NK-92 (cell line): ENCODE data around the gene HOXA1.

ENCODE experiments used
- DNase-seq: peaks from one replicate; lab custom pipeline; 2025; ENCODE audit not compliant: unreplicated experiment; lab: John Stamatoyannopoulos, UW

The HOXA1 gene

GRCh38 chr7:27094304-27095049 lies 1.3 kb downstream of the HOXA1 start:
- DNase-seq, result no peak

GRCh38 chr7:27093184-27093895 lies 2.5 kb downstream of the HOXA1 start:
- no peak for DNase-seq

GRCh38 chr7:27092819-27093110 lies 3.0 kb downstream of the HOXA1 start:
- no peak for DNase-seq

- no peak for DNase-seq
Measured at GRCh38 chr7:27091941-27092818, 3.6 kb downstream of the HOXA1 start.

- DNase-seq, result no peak
Measured at GRCh38 chr7:27091105-27091504, 4.7 kb downstream of the HOXA1 start.

- no peak for DNase-seq
Measured at GRCh38 chr7:27088002-27088922, 7.5 kb downstream of the HOXA1 start.

- no peak for DNase-seq
Measured at GRCh38 chr7:27083646-27084045, 12.2 kb downstream of the HOXA1 start.

GRCh38 chr7:27082171-27082570 lies 13.6 kb downstream of the HOXA1 start:
- DNase-seq, result no peak

- DNase-seq, result no peak
Measured at GRCh38 chr7:27080844-27081436, 14.9 kb downstream of the HOXA1 start.

- no peak for DNase-seq
Measured at GRCh38 chr7:27079234-27079975, 16.4 kb downstream of the HOXA1 start.

GRCh38 chr7:27078616-27079233 lies 17.1 kb downstream of the HOXA1 start:
- no peak for DNase-seq

- no peak for DNase-seq
Measured at GRCh38 chr7:27073076-27073475, 22.7 kb downstream of the HOXA1 start.

GRCh38 chr7:27071622-27072390 lies 24.0 kb downstream of the HOXA1 start:
- DNase-seq, result no peak

- no peak for DNase-seq
Measured at GRCh38 chr7:27068259-27068658, 27.5 kb downstream of the HOXA1 start.

- no peak for DNase-seq
Measured at GRCh38 chr7:27066148-27066547, 29.7 kb downstream of the HOXA1 start.

GRCh38 chr7:27065709-27066108 lies 30.1 kb downstream of the HOXA1 start:
- no peak for DNase-seq

- DNase-seq, result no peak
Measured at GRCh38 chr7:27064661-27065060, 31.1 kb downstream of the HOXA1 start.

GRCh38 chr7:27064159-27064558 lies 31.6 kb downstream of the HOXA1 start:
- DNase-seq, result no peak

- DNase-seq, result no peak
Measured at GRCh38 chr7:27062946-27063345, 32.9 kb downstream of the HOXA1 start.
